Keratinocyte (primary cell): ENCODE results near the gene NME5.

Experiments
- CTCF ChIP-seq, 3 experiments: IDR thresholded peaks in 1 of 3; conservative IDR thresholded peaks in 1 of 3; optimal IDR thresholded peaks in 1 of 3; 2 replicates in 2 of 3; 3 replicates in 1 of 3; pipeline versions ENCODE3 to v1.5.1; 2011; ENCODE audit warnings: low read length in 3 of 3, mild to moderate bottlenecking in 3 of 3, moderate library complexity in 2 of 3, control low read depth in 1 of 3, inconsistent platforms in 1 of 3; ENCODE audit not compliant: insufficient read depth in 2 of 3; ENCODE audit errors: extremely low read depth in 1 of 3
- EZH2 ChIP-seq: IDR thresholded peaks from one replicate; pipeline ENCODE4 v1.6.1; 2012; ENCODE audit warnings: inconsistent platforms, mild to moderate bottlenecking, low read length, moderate library complexity

- TF ChIP-seq CTCF (optimal IDR thresholded peaks at IDR 0.05 in 1 of 3, IDR thresholded peaks at IDR 0.05 in 1 of 3, conservative IDR thresholded peaks at IDR 0.05 in 1 of 3; ENCODE audit: extremely low read depth in 1 of 3, insufficient read depth in 2 of 3, low read length in 3 of 3) (peak; percentile 71 to 94 (median 80)), EZH2 (no peak)
These were observed 70.3 kb downstream of the NME5 start for GRCh38 chr5:138068742-138069600.
